Activated B cell treated with CpG ODN at 0.5 μM for 24 hours (primary cell): ENCODE measurements around the gene WDR36. TPM values are rescaled to one million over a fixed set of nuclear protein-coding genes. Genes with fewer than 3 reads are reported as not detected.

Experiments
- ATAC-seq: fragments of 200-7000 bp; cut with Tn5 transposase; one replicate; pipeline ENCODE4 v1.10.0; 2021; ENCODE audit warnings: low read depth, mild to moderate bottlenecking, moderate library complexity
- CTCF ChIA-PET: fragments of 350-600 bp; sonication (Branson Sonifier 250); formaldehyde crosslinking; loops from one replicate; lab custom pipeline; 2021; ENCODE audit warnings: antibody characterized with exemption; lab: Charles Lee
- POLR2A ChIA-PET: fragments of 350-600 bp; sonication (Branson Sonifier 250); formaldehyde crosslinking; loops from one replicate; lab custom pipeline; 2021; ENCODE audit warnings: antibody characterized with exemption; lab: Charles Lee
- DNase-seq: peaks from one replicate; pipeline ENCODE4 v3.0.0; 2022
- H3K27ac Mint-ChIP-seq: one replicate; pipeline ENCODE4 v1.8.0; 2020; ENCODE audit warnings: mixed read lengths
- H3K27me3 Mint-ChIP-seq: one replicate; pipeline ENCODE4 v1.8.0; 2021; ENCODE audit warnings: mixed read lengths
- H3K36me3 Mint-ChIP-seq: one replicate; pipeline ENCODE4 v1.8.0; 2021; ENCODE audit warnings: low read depth, mixed read lengths
- H3K4me1 Mint-ChIP-seq: one replicate; pipeline ENCODE4 v1.8.0; 2021; ENCODE audit warnings: mixed read lengths
- H3K4me3 Mint-ChIP-seq: one replicate; pipeline ENCODE4 v1.8.0; 2020; ENCODE audit warnings: mild to moderate bottlenecking, mixed read lengths
- H3K9me3 Mint-ChIP-seq: one replicate; pipeline ENCODE4 v1.8.0; 2020; ENCODE audit warnings: mixed read lengths
- intact Hi-C: fragments of 100-400 bp; cut with micrococcal nuclease; formaldehyde crosslinking; loops from one replicate; pipeline ENCODE4 v1.15.1; 2024
- total RNA-seq: library from RNA; stranded (reverse); gene quantifications from 2 replicates; pipeline ENCODE4 v1.2.3, GENCODE V29; 2022
- TF ChIP-seq, protein P1 (sequence below): fragments of 200-600 bp; IDR thresholded peaks from one replicate; pipeline ENCODE4 v1.8.0; 2022; ENCODE audit warnings: antibody characterized with exemption, mild to moderate bottlenecking

WDR36 gene
- total RNA-seq, 1 donor from 2014 or later, result 48.6 TPM

DNA sequence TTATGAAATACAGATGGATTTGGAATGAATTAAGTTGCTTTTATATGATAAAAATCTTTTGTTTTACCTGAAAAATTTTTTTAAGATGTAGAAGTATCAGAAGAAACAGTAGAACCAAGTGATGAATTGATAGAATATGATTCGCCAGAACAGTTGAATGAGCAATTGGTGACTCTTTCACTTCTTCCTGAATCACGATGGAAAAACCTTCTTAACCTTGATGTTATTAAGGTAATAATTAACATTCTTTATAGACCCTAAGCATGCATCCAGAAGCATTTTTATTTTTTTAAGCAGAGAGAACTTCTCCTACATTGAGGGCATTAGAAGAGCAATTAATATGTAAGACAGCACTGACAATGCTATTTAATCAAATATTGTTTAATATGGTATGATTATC lies 28.8 kb downstream of the WDR36 start:
- intact Hi-C loops, result no loop called here
- DNase-seq (no peak), ATAC-seq (no peak)
- CTCF ChIA-PET, result no interaction called here
- H3K27me3 Mint-ChIP-seq, result no peaks in the 10 kb centered on the region
- no peak overlapping the region for H3K4me3 Mint-ChIP-seq
- POLR2A ChIA-PET, result no interaction called here
- TF ChIP-seq, protein P1, sequence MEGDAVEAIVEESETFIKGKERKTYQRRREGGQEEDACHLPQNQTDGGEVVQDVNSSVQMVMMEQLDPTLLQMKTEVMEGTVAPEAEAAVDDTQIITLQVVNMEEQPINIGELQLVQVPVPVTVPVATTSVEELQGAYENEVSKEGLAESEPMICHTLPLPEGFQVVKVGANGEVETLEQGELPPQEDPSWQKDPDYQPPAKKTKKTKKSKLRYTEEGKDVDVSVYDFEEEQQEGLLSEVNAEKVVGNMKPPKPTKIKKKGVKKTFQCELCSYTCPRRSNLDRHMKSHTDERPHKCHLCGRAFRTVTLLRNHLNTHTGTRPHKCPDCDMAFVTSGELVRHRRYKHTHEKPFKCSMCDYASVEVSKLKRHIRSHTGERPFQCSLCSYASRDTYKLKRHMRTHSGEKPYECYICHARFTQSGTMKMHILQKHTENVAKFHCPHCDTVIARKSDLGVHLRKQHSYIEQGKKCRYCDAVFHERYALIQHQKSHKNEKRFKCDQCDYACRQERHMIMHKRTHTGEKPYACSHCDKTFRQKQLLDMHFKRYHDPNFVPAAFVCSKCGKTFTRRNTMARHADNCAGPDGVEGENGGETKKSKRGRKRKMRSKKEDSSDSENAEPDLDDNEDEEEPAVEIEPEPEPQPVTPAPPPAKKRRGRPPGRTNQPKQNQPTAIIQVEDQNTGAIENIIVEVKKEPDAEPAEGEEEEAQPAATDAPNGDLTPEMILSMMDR, result no peak
- no peak overlapping the region for H3K27ac Mint-ChIP-seq
- peaks cover 71% of the 10 kb centered on the region for H3K36me3 Mint-ChIP-seq
- no peaks in the 10 kb centered on the region for H3K4me1 Mint-ChIP-seq
- no peaks in the 10 kb centered on the region for H3K9me3 Mint-ChIP-seq

DNA sequence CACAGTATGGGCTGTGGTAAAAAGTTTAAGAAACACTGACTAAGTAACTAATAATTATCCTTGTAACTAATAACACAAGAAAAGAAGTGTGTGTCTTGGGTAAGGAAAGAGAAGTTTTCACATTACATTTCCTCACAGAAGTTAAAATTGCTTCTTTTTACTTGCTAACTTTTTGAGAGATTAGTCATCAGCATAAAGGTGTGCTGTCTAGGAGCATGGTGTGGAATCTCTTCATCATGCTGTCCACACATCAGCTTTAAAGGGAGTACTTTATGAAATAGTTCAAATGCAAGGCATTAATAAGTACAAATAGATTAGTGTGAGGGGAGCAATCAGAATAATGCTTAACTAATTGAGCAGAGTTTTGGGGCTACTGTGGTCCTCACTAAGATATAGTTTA lies 29.8 kb downstream of the WDR36 start:
- POLR2A ChIA-PET, result no interaction called here
- Mint-ChIP-seq H3K27ac (no peak overlapping the region), H3K27me3 (no peaks in the 10 kb centered on the region), H3K4me3 (no peak overlapping the region), H3K4me1 (no peaks in the 10 kb centered on the region), H3K9me3 (no peaks in the 10 kb centered on the region), H3K36me3 (peaks cover 73% of the 10 kb centered on the region)
- CTCF ChIA-PET, result no interaction called here
- TF ChIP-seq, protein P1, result no peak
- DNase-seq (no peak), ATAC-seq (no peak)
- intact Hi-C loops, result no loop called here

DNA sequence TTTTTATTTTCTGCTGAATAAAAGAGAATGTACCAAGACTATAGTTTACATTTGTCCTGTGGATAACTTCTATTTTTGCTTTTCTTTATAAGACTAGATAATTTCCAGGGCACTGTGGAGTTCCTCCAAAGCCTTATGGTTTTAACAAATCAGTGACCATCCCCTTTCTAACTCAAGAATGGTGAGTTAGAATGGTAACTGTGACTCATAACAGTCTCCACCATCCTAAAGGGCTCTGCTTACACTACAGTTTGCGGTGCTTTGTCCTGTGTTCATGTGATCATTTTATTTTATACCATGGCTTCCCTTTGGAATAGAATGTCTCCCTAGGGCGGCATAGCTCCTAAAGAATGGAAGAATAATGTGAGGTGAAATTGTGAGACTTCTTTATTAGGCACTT lies 30.2 kb downstream of the WDR36 start:
- intact Hi-C loops, result no loop called here
- TF ChIP-seq, protein P1, result no peak
- H3K9me3 Mint-ChIP-seq, result no peaks in the 10 kb centered on the region
- no peak overlapping the region for H3K4me3 Mint-ChIP-seq
- ATAC-seq (no peak), DNase-seq (no peak)
- CTCF ChIA-PET, result no interaction called here
- H3K27ac Mint-ChIP-seq, result no peak overlapping the region
- H3K4me1 Mint-ChIP-seq, result no peaks in the 10 kb centered on the region
- H3K36me3 Mint-ChIP-seq, result peaks cover 73% of the 10 kb centered on the region
- no peaks in the 10 kb centered on the region for H3K27me3 Mint-ChIP-seq
- POLR2A ChIA-PET, result no interaction called here

DNA sequence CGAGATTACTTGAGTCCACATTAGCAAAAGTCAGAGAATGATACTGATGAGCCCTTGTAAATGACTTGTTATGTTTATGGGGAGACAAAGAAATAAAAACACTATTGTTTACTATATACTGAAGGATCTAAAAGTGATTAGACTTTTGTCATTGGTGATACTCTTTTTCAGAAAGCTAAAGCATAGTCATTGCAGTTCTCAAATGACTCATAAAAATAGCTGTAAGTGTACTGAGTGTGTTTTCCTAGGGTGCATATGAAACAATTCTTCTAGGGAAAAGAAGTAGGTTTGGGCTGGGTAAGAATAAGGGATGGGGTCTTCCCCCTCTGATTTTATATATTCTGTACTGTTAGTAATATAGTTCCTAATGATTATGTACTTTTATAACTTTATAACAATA lies 32.6 kb downstream of the WDR36 start:
- ChIA-PET CTCF (no interaction called here), POLR2A (no interaction called here)
- TF ChIP-seq, protein P1, result no peak
- H3K4me3 Mint-ChIP-seq, result no peak overlapping the region
- ATAC-seq, result no peak
- no peak for DNase-seq
- intact Hi-C loops, result no loop called here
- peaks cover 69% of the 10 kb centered on the region for H3K36me3 Mint-ChIP-seq
- no peaks in the 10 kb centered on the region for H3K9me3 Mint-ChIP-seq
- H3K4me1 Mint-ChIP-seq, result no peaks in the 10 kb centered on the region
- no peak overlapping the region for H3K27ac Mint-ChIP-seq
- no peaks in the 10 kb centered on the region for H3K27me3 Mint-ChIP-seq

DNA sequence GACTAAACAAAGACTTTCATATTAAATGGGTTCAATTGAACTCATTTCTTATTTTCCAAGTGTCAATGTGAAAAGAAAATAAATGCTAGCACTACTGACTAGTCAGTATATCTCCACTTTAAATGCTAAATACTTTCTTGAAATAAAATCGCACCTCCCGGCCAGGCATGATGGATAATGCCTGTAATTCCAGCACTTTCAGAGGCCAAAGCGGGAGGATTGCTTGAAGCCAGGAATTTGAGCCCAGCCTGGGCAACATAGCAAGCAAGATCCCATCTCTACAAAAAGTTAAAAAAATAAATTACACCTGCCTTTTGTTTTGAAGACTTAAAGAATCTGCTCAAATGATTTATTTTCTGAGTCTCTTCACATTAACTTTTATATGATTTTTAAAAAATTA lies 34.7 kb downstream of the WDR36 start:
- no peaks in the 10 kb centered on the region for H3K4me1 Mint-ChIP-seq
- ChIA-PET POLR2A (no interaction called here), CTCF (no interaction called here)
- H3K4me3 Mint-ChIP-seq, result no peak overlapping the region
- peaks cover 57% of the 10 kb centered on the region for H3K36me3 Mint-ChIP-seq
- no peak overlapping the region for H3K27ac Mint-ChIP-seq
- ATAC-seq (no peak), DNase-seq (no peak)
- intact Hi-C loops, result no loop called here
- no peaks in the 10 kb centered on the region for H3K9me3 Mint-ChIP-seq
- TF ChIP-seq, protein P1, result no peak
- H3K27me3 Mint-ChIP-seq, result no peaks in the 10 kb centered on the region
